LoVo (cell line): ENCODE data around the gene C2orf81.
"Not testable (repeated sequence)": the region's sequence is repeated elsewhere in the genome, so short reads cannot be mapped to it uniquely, and the experiment has no call there.

Experiments
- DNase-seq: peaks from one replicate; pipeline ENCODE4 v3.0.0-alpha.2; 2016; ENCODE audit warnings: low spot score

The C2orf81 gene

GRCh38 chr2:74423231-74424095 lies 2.0 kb upstream of the C2orf81 start:
- no peak for DNase-seq

- DNase-seq, result not testable (repeated sequence)
Measured at GRCh38 chr2:74420443-74421103, 846 bp downstream of the C2orf81 start.

- no peak for DNase-seq
Measured at GRCh38 chr2:74420006-74420405, 1.4 kb downstream of the C2orf81 start.

GRCh38 chr2:74419345-74419744 lies 2.1 kb downstream of the C2orf81 start:
- DNase-seq, result no peak

- no peak for DNase-seq
Measured at GRCh38 chr2:74418312-74418711, 3.1 kb downstream of the C2orf81 start.

- DNase-seq, result no peak
Measured at GRCh38 chr2:74417763-74418162, 3.7 kb downstream of the C2orf81 start.

GRCh38 chr2:74417197-74417596 lies 4.2 kb downstream of the C2orf81 start:
- DNase-seq, result no peak

- DNase-seq, result no peak
Measured at GRCh38 chr2:74416778-74417177, 4.6 kb downstream of the C2orf81 start.

- no peak for DNase-seq
Measured at GRCh38 chr2:74415762-74416395, 5.5 kb downstream of the C2orf81 start.

- no peak for DNase-seq
Measured at GRCh38 chr2:74414881-74415761, 6.3 kb downstream of the C2orf81 start.

- no peak for DNase-seq
Measured at GRCh38 chr2:74414441-74414840, 7.0 kb downstream of the C2orf81 start.

GRCh38 chr2:74413001-74413698 lies 8.3 kb downstream of the C2orf81 start:
- DNase-seq, result no peak

- no peak for DNase-seq
Measured at GRCh38 chr2:74407682-74408081, 13.7 kb downstream of the C2orf81 start.

GRCh38 chr2:74406035-74406434 lies 15.4 kb downstream of the C2orf81 start:
- DNase-seq, result no peak

- no peak for DNase-seq
Measured at GRCh38 chr2:74401891-74402290, 19.5 kb downstream of the C2orf81 start.

- peak; percentile 24 for DNase-seq
Measured at GRCh38 chr2:74399785-74400184, 21.6 kb downstream of the C2orf81 start.

- no peak for DNase-seq
Measured at GRCh38 chr2:74396149-74396548, 25.3 kb downstream of the C2orf81 start.

- DNase-seq, result no peak
Measured at GRCh38 chr2:74393525-74393924, 27.9 kb downstream of the C2orf81 start.

GRCh38 chr2:74392449-74392743 lies 29.0 kb downstream of the C2orf81 start:
- no peak for DNase-seq

GRCh38 chr2:74391580-74392448 lies 29.6 kb downstream of the C2orf81 start:
- peak; percentile 91 for DNase-seq

GRCh38 chr2:74391209-74391579 lies 30.2 kb downstream of the C2orf81 start:
- DNase-seq, result peak; percentile 7
